KOPT-K1 (cell line): ENCODE data around the gene CMAS.
"Not testable (repeated sequence)": the region's sequence is repeated elsewhere in the genome, so short reads cannot be mapped to it uniquely, and the experiment has no call there.

Experiments
- H3K27ac ChIP-seq: fragments of 200-600 bp; sonication (generic); 2 replicates; pipeline ENCODE4 v1.5.1; 2016; ENCODE audit warnings: antibody characterized with exemption, mild to moderate bottlenecking, low read depth, low read length; ENCODE audit not compliant: poor library complexity, severe bottlenecking
- H3K36me3 ChIP-seq: fragments of 200-600 bp; sonication (generic); 2 replicates; pipeline ENCODE4 v1.5.1; 2017; ENCODE audit warnings: antibody characterized with exemption, mild to moderate bottlenecking, low read length, moderate library complexity; ENCODE audit not compliant: insufficient read depth
- H3K9me3 ChIP-seq: fragments of 200-600 bp; sonication (generic); 2 replicates; pipeline ENCODE4 v1.5.1; 2017; ENCODE audit warnings: antibody characterized with exemption, low read length, mild to moderate bottlenecking; ENCODE audit not compliant: insufficient read depth, poor library complexity, severe bottlenecking

Gene CMAS

DNA sequence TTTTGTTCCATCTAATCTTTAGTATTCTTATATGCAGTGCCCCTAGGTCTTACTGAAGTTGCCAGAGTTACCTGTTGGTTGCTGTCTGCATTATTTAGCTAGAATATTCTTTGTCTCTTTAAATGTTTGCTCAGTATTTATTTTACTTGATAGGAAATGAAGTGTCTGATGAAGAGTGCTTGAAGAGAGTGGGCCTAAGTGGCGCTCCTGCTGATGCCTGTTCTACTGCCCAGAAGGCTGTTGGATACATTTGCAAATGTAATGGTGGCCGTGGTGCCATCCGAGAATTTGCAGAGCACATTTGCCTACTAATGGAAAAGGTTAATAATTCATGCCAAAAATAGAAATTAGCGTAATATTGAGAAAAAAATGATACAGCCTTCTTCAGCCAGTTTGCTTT, 18.9 kb downstream of the CMAS start:
- H3K36me3 ChIP-seq, result peaks cover 46% of the 10 kb centered on the region
- H3K27ac ChIP-seq, result no peak overlapping the region
- no peaks in the 10 kb centered on the region for H3K9me3 ChIP-seq

DNA sequence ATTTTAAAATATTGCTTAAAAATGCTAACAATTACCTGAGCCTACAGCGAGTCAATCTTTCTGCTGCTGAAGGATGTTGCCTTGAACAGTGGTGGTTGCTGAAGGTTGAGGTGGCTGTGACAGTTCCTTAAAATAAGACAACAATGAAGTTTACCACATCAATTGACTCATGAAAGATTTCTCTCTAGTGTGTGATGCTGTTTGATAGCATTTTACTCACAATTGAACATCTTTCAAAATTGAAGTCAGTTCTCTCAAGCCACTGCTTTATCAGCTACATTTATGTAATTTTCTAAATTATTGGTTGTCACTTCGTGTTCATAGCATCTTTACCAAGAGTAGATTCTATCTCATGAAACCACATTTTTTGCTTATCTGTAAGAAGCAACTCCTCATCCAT, 20.3 kb downstream of the CMAS start:
- Histone ChIP-seq H3K9me3 (no peaks in the 10 kb centered on the region), H3K27ac (no peak overlapping the region), H3K36me3 (peaks cover 37% of the 10 kb centered on the region)

DNA sequence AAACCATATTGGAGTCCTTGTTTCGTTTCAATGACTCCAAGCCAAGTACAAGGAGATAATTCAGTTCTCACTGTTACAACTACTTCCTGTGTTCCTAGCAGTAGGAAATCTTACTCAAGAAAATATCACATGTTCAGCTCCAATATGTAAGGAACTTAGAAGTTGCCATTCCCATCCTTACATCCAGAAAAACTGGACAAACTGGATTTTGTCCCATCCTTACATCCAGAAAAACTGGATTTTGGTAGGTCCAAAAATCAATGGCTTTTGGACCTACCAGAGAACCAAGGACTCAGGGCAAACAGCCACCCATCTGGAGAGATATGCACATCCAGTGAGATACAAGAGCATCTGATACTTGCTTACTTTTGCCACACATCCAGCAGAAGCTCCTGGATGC, 23.8 kb downstream of the CMAS start:
- Histone ChIP-seq H3K9me3 (peaks cover 13% of the 10 kb centered on the region), H3K36me3 (peaks cover 17% of the 10 kb centered on the region), H3K27ac (no peak overlapping the region)

DNA sequence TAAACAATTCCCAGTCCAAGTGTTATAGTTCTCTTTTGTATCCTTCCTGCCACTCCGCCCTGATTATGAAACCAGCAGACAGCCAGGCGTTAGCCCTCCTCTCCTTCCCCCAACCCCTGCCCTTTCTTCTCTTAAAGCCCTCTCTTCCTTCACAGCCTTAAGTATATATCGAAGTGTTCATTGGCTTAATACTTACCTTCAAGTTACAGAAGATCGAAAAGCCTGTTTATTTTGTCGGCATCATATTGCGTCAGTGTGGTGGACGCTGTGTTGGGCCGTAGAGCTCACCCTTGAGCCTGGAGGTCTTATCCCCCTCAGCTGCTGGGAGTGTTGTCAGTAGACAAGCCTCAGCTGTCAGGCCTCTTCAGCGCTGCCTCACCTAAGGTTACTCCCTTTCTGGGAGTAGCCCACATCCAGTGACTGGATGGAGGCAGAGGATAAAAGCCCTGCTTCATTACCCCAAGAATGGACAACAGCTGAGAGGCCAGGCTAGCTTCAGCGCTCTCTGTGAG, 36.2 kb downstream of the CMAS start:
- no peaks in the 10 kb centered on the region for H3K36me3 ChIP-seq
- no peak overlapping the region for H3K27ac ChIP-seq
- H3K9me3 ChIP-seq, result no peaks in the 10 kb centered on the region

GRCh38 chr12:22083167-22083566, 37.1 kb downstream of the CMAS start:
- Histone ChIP-seq H3K9me3 (no peaks in the 10 kb centered on the region), H3K27ac (no peak overlapping the region), H3K36me3 (no peaks in the 10 kb centered on the region)

DNA sequence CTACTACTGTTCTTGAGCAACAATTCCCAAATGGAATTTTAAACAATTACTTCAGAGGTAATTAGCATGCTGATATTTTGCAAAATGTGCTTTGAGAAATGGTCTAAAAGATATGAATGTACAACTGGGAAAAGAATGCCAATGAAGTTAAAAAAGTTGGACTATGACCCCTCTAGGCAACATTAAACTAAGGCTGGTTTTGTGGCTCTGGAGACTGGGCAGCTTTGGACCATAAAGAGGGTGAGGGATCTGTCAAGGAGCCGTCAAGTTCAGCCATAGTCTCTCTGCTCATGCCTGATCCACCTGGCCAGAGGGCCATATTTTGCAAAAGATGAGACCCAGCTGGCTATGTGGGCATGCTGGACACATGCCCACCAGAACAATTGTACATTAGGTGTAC, 38.8 kb downstream of the CMAS start:
- H3K27ac ChIP-seq, result no peak overlapping the region
- H3K9me3 ChIP-seq, result no peaks in the 10 kb centered on the region
- H3K36me3 ChIP-seq, result no peaks in the 10 kb centered on the region

- Histone ChIP-seq H3K9me3 (no peaks in the 10 kb centered on the region), H3K36me3 (no peaks in the 10 kb centered on the region), H3K27ac (no peak overlapping the region)
Measured at GRCh38 chr12:22088886-22089285, 42.9 kb downstream of the CMAS start.

GRCh38 chr12:22089486-22089885, 43.5 kb downstream of the CMAS start:
- Histone ChIP-seq H3K36me3 (no peaks in the 10 kb centered on the region), H3K27ac (no peak overlapping the region), H3K9me3 (no peaks in the 10 kb centered on the region)

DNA sequence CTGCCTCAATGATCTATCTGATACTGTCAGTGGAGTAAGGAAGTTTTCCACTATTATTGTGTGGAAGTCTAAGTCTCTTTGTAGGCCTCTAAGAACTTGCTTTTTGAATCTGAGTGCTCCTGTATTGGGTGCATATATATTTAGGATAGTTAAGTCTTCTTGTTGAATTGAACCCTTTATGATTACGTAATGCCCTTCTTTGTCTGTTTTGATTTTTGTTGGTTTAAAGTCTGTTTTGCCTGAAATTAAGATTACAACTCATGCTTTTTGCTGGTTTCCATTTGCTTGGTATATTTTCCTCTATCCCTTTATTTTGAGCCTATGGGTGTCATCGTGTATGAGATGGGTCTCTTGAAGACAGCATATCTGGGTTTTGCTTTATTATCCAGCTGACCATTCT, 53.0 kb downstream of the CMAS start:
- not testable (repeated sequence) for H3K27ac ChIP-seq, H3K36me3 ChIP-seq, H3K9me3 ChIP-seq

DNA sequence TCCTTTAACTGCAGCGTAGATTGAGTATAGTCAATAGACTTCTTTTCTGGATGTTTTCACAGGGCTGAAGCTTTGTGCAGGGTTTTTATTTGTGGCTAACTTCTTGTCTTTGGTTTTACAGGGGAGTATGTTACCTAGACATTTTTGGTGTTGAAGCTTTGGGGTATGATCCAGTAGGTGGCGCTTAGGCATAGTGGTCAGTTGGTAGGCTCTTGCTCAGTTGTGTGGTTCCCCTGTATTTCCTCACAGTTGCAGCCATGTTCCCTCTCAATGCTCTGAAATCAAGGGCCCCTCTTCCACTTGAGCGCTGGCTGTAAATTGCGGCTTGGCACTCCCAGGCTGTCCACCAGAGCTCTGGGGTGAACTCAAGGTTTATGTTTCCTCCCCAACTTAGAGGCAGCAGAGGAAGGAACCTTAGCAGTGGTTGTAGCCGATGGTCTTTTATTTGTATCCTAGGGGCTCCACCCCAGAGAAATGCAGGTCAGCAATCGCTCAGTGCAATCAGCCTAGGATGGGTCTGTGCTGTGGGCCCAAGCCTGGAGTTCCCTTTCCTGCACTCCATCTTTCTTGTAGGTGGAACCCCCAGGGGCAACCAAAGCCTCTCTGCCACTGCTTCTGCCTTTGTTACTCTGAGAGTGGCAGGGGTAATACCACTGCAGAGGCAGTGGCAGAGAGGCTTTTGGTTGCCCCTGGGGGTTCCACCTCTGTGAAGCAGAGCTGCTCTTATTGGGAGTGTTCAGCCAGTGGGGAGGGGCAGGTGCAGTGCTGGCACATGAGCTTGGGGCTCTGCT, 55.1 kb downstream of the CMAS start:
- Histone ChIP-seq H3K36me3 (no peaks in the 10 kb centered on the region), H3K9me3 (peaks cover 1% of the 10 kb centered on the region), H3K27ac (peak overlapping the region; percentile 66)

- Histone ChIP-seq H3K36me3 (no peaks in the 10 kb centered on the region), H3K27ac (peak overlapping the region; percentile 66), H3K9me3 (peaks cover 8% of the 10 kb centered on the region)
Measured at GRCh38 chr12:22101749-22102243, 55.8 kb downstream of the CMAS start.

DNA sequence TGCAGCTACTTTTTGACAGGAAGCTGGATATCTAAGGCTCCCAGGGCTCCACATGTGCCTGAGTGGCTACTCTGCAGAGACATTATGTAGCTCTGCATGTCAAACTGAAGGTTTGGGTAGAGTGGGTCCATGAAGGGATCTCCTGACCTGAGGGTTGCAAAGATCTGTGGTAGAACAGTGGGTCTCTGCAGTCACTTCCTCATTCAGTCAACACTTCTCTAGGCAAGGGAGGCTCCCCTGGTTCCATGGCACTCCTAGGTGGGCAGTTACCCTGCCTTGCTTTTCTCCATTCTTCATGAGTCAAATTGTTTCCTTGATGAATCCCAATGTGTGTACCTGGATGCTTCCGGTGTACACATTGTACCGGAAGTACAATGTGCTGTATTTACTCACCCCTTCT, 57.4 kb downstream of the CMAS start:
- Histone ChIP-seq H3K27ac (no peak overlapping the region), H3K36me3 (no peaks in the 10 kb centered on the region), H3K9me3 (peaks cover 9% of the 10 kb centered on the region)

DNA sequence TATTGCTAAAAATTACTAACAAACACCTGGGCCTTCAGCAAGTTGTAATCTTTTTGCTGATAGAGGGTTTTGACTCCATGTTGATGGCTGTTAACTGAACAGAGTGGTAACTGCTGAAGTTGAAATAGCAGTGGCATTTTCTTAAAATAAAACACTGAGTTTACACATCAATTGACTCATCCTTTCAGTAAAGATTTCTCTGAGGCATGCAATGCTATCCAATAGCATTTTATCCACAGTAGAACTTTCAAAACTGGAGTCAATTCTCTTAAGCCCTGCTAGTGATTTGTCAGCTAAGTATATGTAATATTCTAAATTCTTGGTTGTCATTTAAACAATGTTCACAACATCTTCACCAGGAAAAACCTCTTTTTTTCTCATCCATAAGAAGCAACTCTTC, 59.5 kb downstream of the CMAS start:
- Histone ChIP-seq H3K27ac (no peak overlapping the region), H3K9me3 (peaks cover 13% of the 10 kb centered on the region), H3K36me3 (no peaks in the 10 kb centered on the region)

DNA sequence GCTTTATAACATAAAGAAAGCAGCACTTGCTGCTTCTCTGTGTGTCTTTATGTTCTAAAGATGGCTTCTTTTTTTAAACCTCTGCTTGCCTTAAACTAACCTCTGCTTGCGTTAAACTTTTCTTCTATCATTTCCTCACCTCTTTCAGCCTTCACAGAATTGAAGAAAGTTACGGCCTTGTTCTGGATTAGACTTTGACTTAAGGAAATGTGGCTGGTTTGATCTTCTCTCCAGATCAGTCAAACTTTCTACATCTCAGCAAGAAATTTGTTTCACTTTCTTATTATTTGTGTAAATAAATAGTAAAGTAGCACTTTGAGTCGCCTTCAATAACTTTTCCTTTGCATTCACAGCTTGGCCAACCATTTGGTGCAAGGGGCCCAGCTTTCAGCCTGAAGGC, 64.2 kb downstream of the CMAS start:
- Histone ChIP-seq H3K36me3 (no peaks in the 10 kb centered on the region), H3K9me3 (peaks cover 13% of the 10 kb centered on the region), H3K27ac (peak overlapping the region; percentile 6)
